Nephron progenitor cell (in vitro differentiated cells): ENCODE results near the gene ARHGEF17.

ENCODE experiments used
- DNase-seq: peaks from one replicate; pipeline ENCODE4 v3.0.0; 2021
- H3K27ac Mint-ChIP-seq: 2 replicates; pipeline ENCODE4 v1.8.0; 2021; ENCODE audit warnings: mild to moderate bottlenecking, moderate library complexity, mixed read lengths
- H3K27me3 Mint-ChIP-seq: 2 replicates; pipeline ENCODE4 v1.8.0; 2021; ENCODE audit warnings: mild to moderate bottlenecking, low read depth, mixed read lengths; ENCODE audit not compliant: poor library complexity
- H3K36me3 Mint-ChIP-seq: 2 replicates; pipeline ENCODE4 v1.8.0; 2021; ENCODE audit warnings: low read depth, mixed read lengths
- H3K4me1 Mint-ChIP-seq: 2 replicates; pipeline ENCODE4 v1.8.0; 2021; ENCODE audit warnings: mixed read lengths
- H3K4me3 Mint-ChIP-seq: 2 replicates; pipeline ENCODE4 v1.8.0; 2021; ENCODE audit warnings: mild to moderate bottlenecking, moderate library complexity, mixed read lengths
- H3K9me3 Mint-ChIP-seq: 2 replicates; pipeline ENCODE4 v1.8.0; 2021; ENCODE audit warnings: mild to moderate bottlenecking, moderate library complexity, mixed read lengths
- TF ChIP-seq, protein P1 (sequence below): fragments of 200-600 bp; sonication (generic); IDR thresholded peaks from 2 replicates; pipeline ENCODE4 v1.5.0; 2021; ENCODE audit warnings: antibody characterized with exemption

The ARHGEF17 gene

GRCh38 chr11:73285721-73286120 lies 22.4 kb upstream of the ARHGEF17 start:
- no peaks in the 10 kb centered on the region for H3K9me3 Mint-ChIP-seq
- H3K4me3 Mint-ChIP-seq = no peak overlapping the region
- H3K27ac Mint-ChIP-seq = no peak overlapping the region

GRCh38 chr11:73286240-73286810 lies 21.8 kb upstream of the ARHGEF17 start:
- Mint-ChIP-seq H3K36me3 (no peaks in the 10 kb centered on the region), H3K27me3 (peaks cover 4% of the 10 kb centered on the region), H3K27ac (peak overlapping the region; percentile 49), H3K4me3 (no peak overlapping the region), H3K4me1 (peaks cover 46% of the 10 kb centered on the region), H3K9me3 (no peaks in the 10 kb centered on the region)
- DNase-seq = no peak
- TF ChIP-seq, protein P1, sequence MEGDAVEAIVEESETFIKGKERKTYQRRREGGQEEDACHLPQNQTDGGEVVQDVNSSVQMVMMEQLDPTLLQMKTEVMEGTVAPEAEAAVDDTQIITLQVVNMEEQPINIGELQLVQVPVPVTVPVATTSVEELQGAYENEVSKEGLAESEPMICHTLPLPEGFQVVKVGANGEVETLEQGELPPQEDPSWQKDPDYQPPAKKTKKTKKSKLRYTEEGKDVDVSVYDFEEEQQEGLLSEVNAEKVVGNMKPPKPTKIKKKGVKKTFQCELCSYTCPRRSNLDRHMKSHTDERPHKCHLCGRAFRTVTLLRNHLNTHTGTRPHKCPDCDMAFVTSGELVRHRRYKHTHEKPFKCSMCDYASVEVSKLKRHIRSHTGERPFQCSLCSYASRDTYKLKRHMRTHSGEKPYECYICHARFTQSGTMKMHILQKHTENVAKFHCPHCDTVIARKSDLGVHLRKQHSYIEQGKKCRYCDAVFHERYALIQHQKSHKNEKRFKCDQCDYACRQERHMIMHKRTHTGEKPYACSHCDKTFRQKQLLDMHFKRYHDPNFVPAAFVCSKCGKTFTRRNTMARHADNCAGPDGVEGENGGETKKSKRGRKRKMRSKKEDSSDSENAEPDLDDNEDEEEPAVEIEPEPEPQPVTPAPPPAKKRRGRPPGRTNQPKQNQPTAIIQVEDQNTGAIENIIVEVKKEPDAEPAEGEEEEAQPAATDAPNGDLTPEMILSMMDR = no peak

More at GRCh38 chr11:73285721-73286120, 22.4 kb upstream of the ARHGEF17 start:
- Mint-ChIP-seq H3K27me3 (peaks cover 4% of the 10 kb centered on the region), H3K36me3 (no peaks in the 10 kb centered on the region), H3K4me1 (peaks cover 49% of the 10 kb centered on the region)
- DNase-seq = no peak
- TF ChIP-seq, protein P1 = no peak

- peak overlapping the region; percentile 20 for H3K27ac Mint-ChIP-seq
- H3K36me3 Mint-ChIP-seq = no peaks in the 10 kb centered on the region
- TF ChIP-seq, protein P1 = no peak
- no peak for DNase-seq
- H3K27me3 Mint-ChIP-seq = no peaks in the 10 kb centered on the region
- H3K4me3 Mint-ChIP-seq = no peak overlapping the region
- H3K9me3 Mint-ChIP-seq = no peaks in the 10 kb centered on the region
- peaks cover 46% of the 10 kb centered on the region for H3K4me1 Mint-ChIP-seq
Measured at GRCh38 chr11:73287400-73288101, 20.5 kb upstream of the ARHGEF17 start.

GRCh38 chr11:73288192-73288872 lies 19.7 kb upstream of the ARHGEF17 start:
- H3K4me3 Mint-ChIP-seq = no peak overlapping the region
- DNase-seq = no peak
- no peaks in the 10 kb centered on the region for H3K36me3 Mint-ChIP-seq
- H3K9me3 Mint-ChIP-seq = no peaks in the 10 kb centered on the region
- peaks cover 4% of the 10 kb centered on the region for H3K27me3 Mint-ChIP-seq
- TF ChIP-seq, protein P1 = no peak
- H3K4me1 Mint-ChIP-seq = peaks cover 52% of the 10 kb centered on the region
- H3K27ac Mint-ChIP-seq = peak overlapping the region; percentile 95

- Mint-ChIP-seq H3K9me3 (no peaks in the 10 kb centered on the region), H3K4me1 (peaks cover 56% of the 10 kb centered on the region), H3K27me3 (peaks cover 4% of the 10 kb centered on the region), H3K36me3 (no peaks in the 10 kb centered on the region), H3K4me3 (peak overlapping the region; percentile 0), H3K27ac (peak overlapping the region; percentile 95)
- DNase-seq = peak; percentile 76
- TF ChIP-seq, protein P1 = peak; percentile 94
Measured at GRCh38 chr11:73288873-73289707, 19.0 kb upstream of the ARHGEF17 start.
